Measurements from ENCODE around the gene OR1N1. TPM values are rescaled to one million over a fixed set of nuclear protein-coding genes. Genes with fewer than 3 reads are reported as not detected.

Gene OR1N1
- total RNA-seq (not detected in 2 replicates), polyA plus RNA-seq (not detected in 2 replicates)

- Histone ChIP-seq H3K9me3 (ENCODE audit: low read depth) (no peaks in the 10 kb centered on the region), H3K4me3 (no peak within 1 kb of the TSS), H3K27me3 (no peaks in the 10 kb centered on the region), H3K27ac (no peak within 1 kb of the TSS), H3K36me3 (no peaks in the 10 kb centered on the region), H3K4me1 (ENCODE audit: low read depth) (no peaks in the 10 kb centered on the region)
- no peak for DNase-seq (ENCODE audit: low read depth in 1 of 2, low spot score in 1 of 2)
- TF ChIP-seq CTCF (IDR thresholded peaks at IDR 0.05; ENCODE audit: low read depth, low read length), result no peak
Observed at GRCh38 chr9:122527193-122527592, at the start of gene OR1N1. OR1N1 (minus strand) TSS chr9:122527293; CDS start chr9:122527293, 0 bp downstream.

- H3K9me3 ChIP-seq (ENCODE audit: low read depth), result no peaks in the 10 kb centered on the region
- no peak for TF ChIP-seq CTCF (IDR thresholded peaks at IDR 0.05; ENCODE audit: low read depth, low read length)
- DNase-seq (ENCODE audit: low read depth in 1 of 2, low spot score in 1 of 2), result no peak
- H3K4me1 ChIP-seq (ENCODE audit: low read depth), result no peaks in the 10 kb centered on the region
- H3K27ac ChIP-seq, result no peak overlapping the region
- no peak overlapping the region for H3K4me3 ChIP-seq
- no peaks in the 10 kb centered on the region for H3K36me3 ChIP-seq
- no peaks in the 10 kb centered on the region for H3K27me3 ChIP-seq
Observed at GRCh38 chr9:122572456-122572855, 45.4 kb upstream of the OR1N1 start.

DNA sequence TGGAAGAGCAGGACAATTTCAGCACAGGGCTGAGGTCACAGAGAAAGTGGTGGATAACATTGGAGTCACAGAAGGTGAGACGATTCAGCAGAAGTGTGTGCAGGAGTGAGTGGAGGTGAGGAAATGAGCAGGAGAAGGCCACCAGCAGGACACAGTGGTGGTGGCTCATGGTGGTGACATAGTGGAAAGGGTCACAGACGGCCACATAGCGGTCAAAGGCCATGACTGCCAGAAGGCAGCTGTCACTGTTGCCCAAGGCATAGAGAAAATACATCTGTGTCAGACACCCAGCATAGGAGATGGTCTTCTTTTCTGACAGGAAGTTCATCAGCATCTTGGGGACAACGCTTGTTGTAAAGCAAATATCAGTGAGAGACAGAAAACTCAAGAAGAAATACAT, 40.8 kb upstream of the OR1N1 start:
- H3K9me3 ChIP-seq (ENCODE audit: low read depth), result no peaks in the 10 kb centered on the region
- no peak for DNase-seq (ENCODE audit: low read depth in 1 of 2, low spot score in 1 of 2)

DNA sequence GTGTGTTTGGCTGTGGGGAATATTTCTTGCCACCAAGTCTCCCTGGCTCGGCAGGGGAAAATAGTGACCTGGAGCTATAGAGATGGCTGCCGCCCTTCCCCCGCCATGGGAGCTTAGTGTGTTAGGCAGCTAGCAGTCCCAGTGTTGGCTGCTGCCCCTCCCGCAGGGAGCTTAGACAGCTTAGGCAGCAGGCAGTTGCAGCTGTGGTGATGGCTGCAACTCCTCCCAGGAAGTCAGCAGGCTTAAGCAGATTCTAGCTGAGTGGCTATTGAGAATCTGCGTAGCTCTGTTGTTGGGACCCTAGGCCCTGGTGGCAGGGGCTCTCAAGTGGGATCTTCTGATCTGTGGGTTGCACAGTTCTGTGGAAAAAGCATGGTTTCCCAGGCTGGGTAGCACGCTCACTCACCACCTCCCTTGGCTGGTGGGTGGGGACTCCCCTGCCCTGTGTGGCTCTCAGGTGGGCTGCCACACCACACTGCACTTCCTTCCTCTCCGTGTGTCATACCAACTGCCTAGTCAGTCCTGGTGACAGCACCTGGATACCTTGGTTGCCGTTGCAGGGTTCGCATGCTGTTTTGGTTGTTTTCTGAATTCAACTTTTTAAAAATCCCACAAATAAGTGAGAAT, 35.2 kb upstream of the OR1N1 start:
- H3K27ac ChIP-seq, result no peak overlapping the region
- TF ChIP-seq CTCF (IDR thresholded peaks at IDR 0.05; ENCODE audit: low read depth, low read length), result no peak
- H3K9me3 ChIP-seq (ENCODE audit: low read depth), result no peaks in the 10 kb centered on the region
- H3K4me3 ChIP-seq, result no peak overlapping the region
- no peaks in the 10 kb centered on the region for H3K36me3 ChIP-seq
- no peaks in the 10 kb centered on the region for H3K4me1 ChIP-seq (ENCODE audit: low read depth)
- H3K27me3 ChIP-seq, result no peaks in the 10 kb centered on the region
- DNase-seq (ENCODE audit: low read depth in 1 of 2, low spot score in 1 of 2), result no peak

More for the DNA sequence above, 40.8 kb upstream of the OR1N1 start:
- Histone ChIP-seq H3K4me3 (no peak overlapping the region), H3K27ac (no peak overlapping the region), H3K36me3 (no peaks in the 10 kb centered on the region), H3K4me1 (ENCODE audit: low read depth) (no peaks in the 10 kb centered on the region), H3K27me3 (no peaks in the 10 kb centered on the region)
- TF ChIP-seq CTCF (IDR thresholded peaks at IDR 0.05; ENCODE audit: low read depth, low read length), result no peak

- Histone ChIP-seq H3K4me3 (no peak overlapping the region), H3K27ac (no peak overlapping the region), H3K27me3 (no peaks in the 10 kb centered on the region), H3K36me3 (no peaks in the 10 kb centered on the region), H3K4me1 (ENCODE audit: low read depth) (no peaks in the 10 kb centered on the region), H3K9me3 (ENCODE audit: low read depth) (no peaks in the 10 kb centered on the region)
- no peak for TF ChIP-seq CTCF (IDR thresholded peaks at IDR 0.05; ENCODE audit: low read depth, low read length)
- DNase-seq (ENCODE audit: low read depth in 1 of 2, low spot score in 1 of 2), result no peak
Observed at GRCh38 chr9:122561446-122561845, 34.4 kb upstream of the OR1N1 start.

Measured in cardiac muscle cell (in vitro differentiated cells and primary cell).